H1 (cell line): Measurements from ENCODE around the gene MAP2K5. TPM values are rescaled to one million over a fixed set of nuclear protein-coding genes. Genes with fewer than 3 reads are reported as not detected.

Experiments
- ASH2L ChIP-seq: fragments of 200-600, 300-600 bp; sonication (generic); IDR thresholded peaks from one replicate; pipeline ENCODE4 v1.7.1; 2017; ENCODE audit warnings: low read length
- ATF3 ChIP-seq: IDR thresholded peaks from 2 replicates; pipeline ENCODE4 v1.6.1; 2011; ENCODE audit warnings: low read depth, mild to moderate bottlenecking, low read length; ENCODE audit not compliant: insufficient read depth
- BCL11A ChIP-seq, 2 experiments: IDR thresholded peaks; one replicate each; pipeline ENCODE4 v1.6.1; 2011; ENCODE audit warnings: low read depth in 2 of 2, low read length in 2 of 2, mild to moderate bottlenecking in 2 of 2
- CHD2 ChIP-seq: IDR thresholded peaks from 2 replicates; pipeline ENCODE4 v1.6.1; 2012; ENCODE audit warnings: low read length, improper control_type of control experiment
- CHD7 ChIP-seq: fragments of 300-600 bp; sonication (generic); IDR thresholded peaks from 2 replicates; pipeline ENCODE4 v1.7.1; 2012; ENCODE audit warnings: low read length, moderate library complexity, mild to moderate bottlenecking, inconsistent platforms; ENCODE audit not compliant: insufficient replicate concordance
- EGR1 ChIP-seq: IDR thresholded peaks from 2 replicates; pipeline ENCODE4 v1.6.1; 2011; ENCODE audit warnings: low read depth, low read length, borderline replicate concordance
- GABPA ChIP-seq: IDR thresholded peaks from 2 replicates; pipeline ENCODE4 v1.6.1; 2011; ENCODE audit warnings: mild to moderate bottlenecking, low read length, moderate library complexity, borderline replicate concordance; ENCODE audit not compliant: insufficient read depth
- MAX ChIP-seq: IDR thresholded peaks from 2 replicates; pipeline ENCODE4 v1.6.1; 2012; ENCODE audit warnings: inconsistent platforms
- POU5F1 ChIP-seq: IDR thresholded peaks from 2 replicates; pipeline ENCODE4 v1.6.1; 2011; ENCODE audit warnings: low read depth, mild to moderate bottlenecking, low read length, moderate library complexity
- RBBP5 ChIP-seq: IDR thresholded peaks from 2 replicates; pipeline ENCODE4 v1.7.1; 2012; ENCODE audit warnings: low read depth, mild to moderate bottlenecking, inconsistent platforms, low read length, moderate library complexity, borderline replicate concordance
- RXRA ChIP-seq: IDR thresholded peaks from 2 replicates; pipeline ENCODE4 v1.6.1; 2011; ENCODE audit warnings: low read depth, mild to moderate bottlenecking, low read length, moderate library complexity; ENCODE audit not compliant: insufficient read depth
- polyA plus RNA-seq, 7 experiments: library from polyadenylated mRNA; depleted of rRNA in 3 of 7; stranded (reverse) in 5 of 7; unstranded in 2 of 7; fragments of >200 nt in 5 of 7; fragments of 200-250 nt in 2 of 7; gene quantifications; 1 replicate in 5 of 7; 2 replicates in 1 of 7; 4 replicates in 1 of 7; pipeline versions ENCODE4 v1.2.1 to v1.2.3, GENCODE V29; 2011 to 2013; ENCODE audit warnings: missing spikeins in 2 of 7, mixed read lengths in 2 of 7
- total RNA-seq: library from RNA; stranded (reverse); fragmentation: NEBNext Ultra II Directional; extraction: Animal tissue kit (Norgen Biotek cat#: 25700); gene quantifications from 2 replicates; pipeline ENCODE4 v1.2.1, GENCODE V29; 2021

MAP2K5 gene
- total and polyA plus RNA-seq, 2 of the 8 experiments (the other 6 are each of a cell fraction or from before 2014, with no cell fraction given), result 4.4 to 15.8 TPM

GRCh38 chr15:67803299-67803698 lies 260.8 kb downstream of the MAP2K5 start (continued):
- TF ChIP-seq CHD7 (no peak), GABPA (no peak), MAX (no peak), RBBP5 (no peak), RXRA (no peak), EGR1 (no peak), POU5F1 (no peak), ATF3 (no peak), ASH2L (no peak), BCL11A (IDR thresholded peaks at IDR 0.05; ENCODE audit: low read depth in 2 of 2, low read length in 2 of 2) (no peak), CHD2 (no peak)
